H9 (cell line): Measurements from ENCODE around the gene APOBEC3B. TPM values are rescaled to one million over a fixed set of nuclear protein-coding genes. Genes with fewer than 3 reads are reported as not detected.

ENCODE experiments used
- DNase-seq: peaks from one replicate; pipeline ENCODE4 v3.0.0-alpha.2; 2017
- H2AFZ ChIP-seq: one replicate; pipeline ENCODE4 v1.6.1; 2013; ENCODE audit warnings: mild to moderate bottlenecking, low read length, control low read depth, moderate library complexity
- H2AK5ac ChIP-seq: 2 replicates; pipeline ENCODE4 v1.6.1; 2013; ENCODE audit warnings: low read length, control low read depth, mixed read lengths; ENCODE audit not compliant: insufficient read length
- H2BK120ac ChIP-seq: one replicate; pipeline ENCODE4 v1.6.1; 2013; ENCODE audit warnings: low read depth, mild to moderate bottlenecking, low read length, control low read depth, inconsistent platforms; ENCODE audit not compliant: poor library complexity, severe bottlenecking
- H2BK12ac ChIP-seq: 2 replicates; pipeline ENCODE4 v1.6.1; 2013; ENCODE audit warnings: low read length, control low read depth, mixed read lengths, low read depth; ENCODE audit not compliant: insufficient read length
- H2BK15ac ChIP-seq: 2 replicates; pipeline ENCODE4 v1.6.1; 2013; ENCODE audit warnings: low read depth, low read length, control low read depth
- H2BK20ac ChIP-seq: one replicate; pipeline ENCODE4 v1.6.1; 2013; ENCODE audit warnings: low read depth, mild to moderate bottlenecking, low read length, control low read depth, inconsistent platforms; ENCODE audit not compliant: poor library complexity, severe bottlenecking
- H2BK5ac ChIP-seq: 2 replicates; pipeline ENCODE4 v1.6.1; 2013; ENCODE audit warnings: low read length, control low read depth, mixed read lengths; ENCODE audit not compliant: insufficient read length
- H3K14ac ChIP-seq: 2 replicates; pipeline ENCODE4 v1.6.1; 2013; ENCODE audit warnings: low read length, control low read depth; ENCODE audit not compliant: insufficient read depth
- H3K18ac ChIP-seq: 2 replicates; pipeline ENCODE4 v1.6.1; 2013; ENCODE audit warnings: low read depth, mild to moderate bottlenecking, mixed read lengths, low read length, control low read depth; ENCODE audit not compliant: insufficient read length
- H3K23ac ChIP-seq: 2 replicates; pipeline ENCODE4 v1.6.1; 2013; ENCODE audit warnings: low read length, control low read depth, mixed read lengths, low read depth; ENCODE audit not compliant: insufficient read length
- H3K23me2 ChIP-seq: 2 replicates; pipeline ENCODE4 v1.6.1; 2013; ENCODE audit warnings: low read depth, mild to moderate bottlenecking, mixed read lengths, low read length, control low read depth; ENCODE audit not compliant: insufficient read length, poor library complexity, severe bottlenecking
- H3K27ac ChIP-seq: 2 replicates; pipeline ENCODE4 v1.5.1; 2013; ENCODE audit warnings: low read length, control low read depth, mixed read lengths, low read depth; ENCODE audit not compliant: insufficient read length
- H3K27me3 ChIP-seq: 2 replicates; pipeline ENCODE4 v1.6.1; 2013; ENCODE audit warnings: low read length, control low read depth, inconsistent platforms; ENCODE audit not compliant: insufficient read depth
- H3K4ac ChIP-seq: 2 replicates; pipeline ENCODE4 v1.6.1; 2013; ENCODE audit warnings: low read depth, mild to moderate bottlenecking, control low read depth, inconsistent platforms, low read length, moderate library complexity
- H3K4me1 ChIP-seq: 2 replicates; pipeline ENCODE4 v1.6.1; 2013; ENCODE audit warnings: low read length, control low read depth, inconsistent platforms; ENCODE audit not compliant: insufficient read depth
- H3K4me2 ChIP-seq: 2 replicates; pipeline ENCODE4 v1.6.1; 2013; ENCODE audit warnings: low read length, control low read depth, mixed read lengths; ENCODE audit not compliant: insufficient read length, insufficient read depth
- H3K56ac ChIP-seq: 2 replicates; pipeline ENCODE4 v1.6.1; 2013; ENCODE audit warnings: low read depth, mild to moderate bottlenecking, mixed read lengths, low read length, control low read depth; ENCODE audit not compliant: insufficient read length
- H3K79me1 ChIP-seq: 2 replicates; pipeline ENCODE4 v1.6.1; 2013; ENCODE audit warnings: low read depth, mild to moderate bottlenecking, moderate library complexity, low read length, control low read depth, inconsistent platforms; ENCODE audit not compliant: insufficient read depth, poor library complexity, severe bottlenecking
- H3K79me2 ChIP-seq: 2 replicates; pipeline ENCODE4 v1.6.1; 2013; ENCODE audit warnings: low read length, control low read depth, inconsistent platforms; ENCODE audit not compliant: insufficient read depth
- H3K9ac ChIP-seq: 2 replicates; pipeline ENCODE4 v1.6.1; 2013; ENCODE audit warnings: low read length, control low read depth, mixed read lengths; ENCODE audit not compliant: insufficient read length; ENCODE audit errors: extremely low read depth
- H3K9me3 ChIP-seq: one replicate; pipeline ENCODE4 v1.6.1; 2013; ENCODE audit warnings: low read depth, low read length, inconsistent platforms; ENCODE audit not compliant: control insufficient read depth
- H3T11ph ChIP-seq: one replicate; pipeline ENCODE4 v1.6.1; 2013; ENCODE audit warnings: mild to moderate bottlenecking, low read length, control low read depth, inconsistent platforms
- H4K20me1 ChIP-seq: one replicate; pipeline ENCODE4 v1.6.1; 2013; ENCODE audit not compliant: control insufficient read depth, insufficient read length, insufficient read depth
- H4K5ac ChIP-seq: 2 replicates; pipeline ENCODE4 v1.6.1; 2013; ENCODE audit warnings: low read depth, mild to moderate bottlenecking, mixed read lengths, low read length, control low read depth; ENCODE audit not compliant: insufficient read length
- H4K8ac ChIP-seq: replicated peaks from 2 replicates; pipeline ENCODE4 v1.6.1; 2013; ENCODE audit warnings: low read length, control low read depth, mixed read lengths, low read depth; ENCODE audit not compliant: insufficient read length
- H4K91ac ChIP-seq: 2 replicates; pipeline ENCODE4 v1.6.1; 2013; ENCODE audit warnings: low read depth, mild to moderate bottlenecking, moderate library complexity, mixed read lengths, low read length, control low read depth; ENCODE audit not compliant: insufficient read length
- H3K27ac Mint-ChIP-seq, 3 experiments: 2 replicates in 2 of 3; 3 replicates in 1 of 3; pipeline ENCODE4 v1.8.0; 2020 to 2021; ENCODE audit warnings: mixed read lengths in 3 of 3, mild to moderate bottlenecking in 1 of 3, moderate library complexity in 1 of 3
- H3K27me3 Mint-ChIP-seq: 2 replicates; pipeline ENCODE4 v1.8.0; 2021; ENCODE audit warnings: low read depth, mild to moderate bottlenecking, moderate library complexity, mixed read lengths
- H3K36me3 Mint-ChIP-seq, 3 experiments: 2 replicates in 2 of 3; 3 replicates in 1 of 3; pipeline ENCODE4 v1.8.0; 2020 to 2021; ENCODE audit warnings: low read depth in 3 of 3, mixed read lengths in 3 of 3; ENCODE audit not compliant: insufficient read depth in 1 of 3
- H3K4me1 Mint-ChIP-seq, 2 experiments: 2 replicates each; pipeline ENCODE4 v1.8.0; 2020; ENCODE audit warnings: mixed read lengths in 2 of 2
- H3K4me3 Mint-ChIP-seq, 2 experiments: 2 replicates in 1 of 2; 3 replicates in 1 of 2; pipeline ENCODE4 v1.8.0; 2020 to 2021; ENCODE audit warnings: mild to moderate bottlenecking in 2 of 2, mixed read lengths in 2 of 2, moderate library complexity in 1 of 2
- H3K9me3 Mint-ChIP-seq, 2 experiments: 2 replicates in 1 of 2; 3 replicates in 1 of 2; pipeline ENCODE4 v1.8.0; 2020; ENCODE audit warnings: mild to moderate bottlenecking in 2 of 2, mixed read lengths in 2 of 2, moderate library complexity in 1 of 2
- CTCF ChIP-seq: fragments of 200-600 bp; sonication (generic); conservative IDR thresholded peaks from 3 replicates; pipeline ENCODE4 v1.8.0; 2021; ENCODE audit warnings: antibody characterized with exemption, mild to moderate bottlenecking
- WGBS: extraction: QIAGEN DNeasy Blood & Tissue Kit; methylation state at CpG from one replicate; pipeline ENCODE4 v1.1.7; 2013; ENCODE audit warnings: missing lambda C conversion rate, low lambda C conversion rate, mixed read lengths; ENCODE audit not compliant: insufficient read length; ENCODE audit errors: extremely low coverage; 5-methylcytosine and 5-hydroxymethylcytosine counted together
- total RNA-seq: library from RNA; stranded (reverse); gene quantifications from 2 replicates; pipeline ENCODE4 v1.2.1, GENCODE V29; 2021

APOBEC3B gene
- total RNA-seq, 1 experiment from 2014 or later: 29.0 TPM

- H3K9me3 Mint-ChIP-seq: no peaks in the 10 kb centered on the region; a peak in 2 of 5 replicates
- no peaks in the 10 kb centered on the region for H3K9me3 ChIP-seq
- no peak overlapping the region; the same call in 1 of the 2 replicates for H3K14ac ChIP-seq
- H3K27ac Mint-ChIP-seq: no peak overlapping the region
- no peaks in the 10 kb centered on the region; the same call in 1 of the 2 replicates for H3K4me1 ChIP-seq
- no peak overlapping the region for H3T11ph ChIP-seq
- H2BK5ac ChIP-seq: no peak overlapping the region
- H2BK12ac ChIP-seq: no peak overlapping the region
- no peak overlapping the region for H3K4ac ChIP-seq
- H3K18ac ChIP-seq: no peak overlapping the region
- H3K27me3 ChIP-seq: no peaks in the 10 kb centered on the region
- no peak overlapping the region for H3K9ac ChIP-seq
- H3K79me2 ChIP-seq: no peaks in the 10 kb centered on the region
- no peak overlapping the region for H4K91ac ChIP-seq
- H4K5ac ChIP-seq: no peak overlapping the region
- no peaks in the 10 kb centered on the region for H3K36me3 Mint-ChIP-seq
- no peaks in the 10 kb centered on the region for H3K23me2 ChIP-seq
- no peak overlapping the region for H2AK5ac ChIP-seq
- H3K4me1 Mint-ChIP-seq: peaks cover 19 to 28% of the 10 kb centered on the region in 2 experiments
- no peak overlapping the region for H3K4me2 ChIP-seq
- no peak overlapping the region for H3K56ac ChIP-seq
- no peak overlapping the region for H3K23ac ChIP-seq
- H3K4me3 Mint-ChIP-seq: no peak overlapping the region
- H2BK15ac ChIP-seq: no peak overlapping the region
- no peak overlapping the region for H2BK20ac ChIP-seq
- DNase-seq: no peak
- no peak overlapping the region for H2BK120ac ChIP-seq
- no peak overlapping the region for H2AFZ ChIP-seq
- no CpG with 5 or more reads among the region's 15 CpGs for WGBS
- H3K27me3 Mint-ChIP-seq: peaks cover 16% of the 10 kb centered on the region
- H4K20me1 ChIP-seq: no peaks in the 10 kb centered on the region
- H4K8ac ChIP-seq: no peak overlapping the region
- H3K27ac ChIP-seq: no peak overlapping the region
- H3K79me1 ChIP-seq: no peaks in the 10 kb centered on the region
- no peak for TF ChIP-seq CTCF
Observed at GRCh38 chr22:38967451-38968450, 14.4 kb upstream of the APOBEC3B start.
